ENCODE results near the gene TMEM109. TPM values are rescaled to one million over a fixed set of nuclear protein-coding genes. Genes with fewer than 3 reads are reported as not detected.

Gene TMEM109
- total and polyA plus RNA-seq, 2 of the 13 experiments (the other 11 are each of a cell fraction or from before 2014, with no cell fraction given): 7.7 to 18.0 TPM

DNA sequence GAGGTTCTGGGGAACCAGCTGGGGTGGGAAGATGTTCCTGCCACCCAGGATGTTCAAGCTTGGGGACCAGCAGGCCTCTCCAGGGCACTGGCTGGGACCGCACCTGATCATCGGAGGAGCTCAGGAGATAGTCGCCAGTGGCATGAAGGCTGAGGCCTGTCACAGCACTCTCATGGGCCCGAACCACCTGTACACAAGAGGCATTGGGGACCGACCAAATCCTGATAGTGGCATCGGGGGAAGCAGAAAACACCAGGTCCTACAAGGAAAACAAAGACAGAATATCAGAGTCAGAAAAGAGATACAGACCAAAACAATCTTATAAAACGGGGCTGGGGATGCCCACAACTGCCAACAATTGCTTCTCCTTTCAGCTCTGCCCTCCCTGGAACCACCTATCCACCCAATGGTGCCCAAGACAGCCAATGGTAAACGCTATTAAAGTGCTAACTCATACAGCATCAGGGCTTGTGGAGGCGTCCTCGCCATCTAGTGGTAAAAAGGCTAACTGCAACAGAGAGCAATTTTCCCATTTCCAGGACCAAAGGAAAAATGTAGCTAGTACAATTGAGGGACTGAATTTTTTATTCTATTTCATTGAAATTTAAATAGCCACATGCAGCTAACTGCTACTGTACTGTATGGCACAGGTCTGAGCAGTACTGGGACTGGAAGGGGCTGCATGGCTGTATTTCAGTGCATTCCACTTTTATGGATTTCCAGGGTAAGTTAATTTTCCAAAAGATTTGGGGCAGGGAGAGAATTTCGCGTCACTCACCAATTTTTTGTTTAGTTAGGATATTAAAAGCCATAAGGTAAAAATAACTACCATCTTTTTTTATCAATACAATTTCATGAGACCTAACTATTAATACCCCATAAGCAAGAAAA lies 14.7 kb upstream of the TMEM109 start:
- no peak overlapping the region for H3K9ac ChIP-seq (ENCODE audit: insufficient read depth, low read depth, low read length)
- WGBS (ENCODE audit: low lambda C conversion rate): 68% methylated on average over 12 of the region's 12 CpGs
- BruUV-seq (replicated peaks): no TSS peak
- no peaks in the 10 kb centered on the region for H3K9me3 ChIP-seq (ENCODE audit: low read length)
- intact Hi-C loops (cut with micrococcal nuclease; ENCODE audit: unreplicated experiment) (loop anchor here (1.0 kb wide), 2 partner anchors 68 to 274 kb away; no protein-coding TSS in a partner anchor), in situ Hi-C loops (cut with HindIII; ENCODE audit: extremely low pct_ligation_motif_present, low pct_unique_long_range_greater_than_20kb) (no loop called here)
- ATAC-seq (peak; percentile 83), FAIRE-seq (peak; percentile 85), DNase-seq (ENCODE audit: low spot score) (peak; percentile 56)
- no peaks in the 10 kb centered on the region for H3K27me3 ChIP-seq (ENCODE audit: control insufficient read depth in 1 of 2, insufficient read depth in 2 of 2, low read length in 2 of 2)
- peaks cover 43 to 87% of the 10 kb centered on the region in 2 experiments for H3K36me3 ChIP-seq (replicated peaks in 1 of 2; ENCODE audit: control insufficient read depth in 1 of 2, insufficient read depth in 2 of 2, low read length in 2 of 2)
- no peak overlapping the region for H3K4me2 ChIP-seq (ENCODE audit: low read depth, low read length)
- H3K4me1 ChIP-seq (ENCODE audit: insufficient read depth, low read length): peaks cover 8% of the 10 kb centered on the region
- POLR2A ChIA-PET: interaction anchor here (1.4 kb wide), 1 partner anchor 12 kb away, joined by 8 read pairs; no protein-coding TSS in a partner anchor
- H4K20me1 ChIP-seq (ENCODE audit: insufficient read depth, low read length): peaks cover 9% of the 10 kb centered on the region
- H3K79me2 ChIP-seq (ENCODE audit: insufficient read depth, low read length): peaks cover 16% of the 10 kb centered on the region
- H3K4me3 ChIP-seq (replicated peaks in 1 of 3; ENCODE audit: insufficient read depth in 1 of 3, low read depth in 2 of 3, low read length in 3 of 3): no peak overlapping the region
- TF ChIP-seq MAFF (IDR thresholded peaks at IDR 0.05; ENCODE audit: low read depth, low read length) (0 out of 2 replicates have a peak, but pooled peaks have one; percentile 5), SP4 (CRISPR knock-in tag; IDR thresholded peaks at IDR 0.05) (no peak), RXRB (CRISPR knock-in tag; IDR thresholded peaks at IDR 0.05; ENCODE audit: borderline replicate concordance) (peak; percentile 7; the same call in 1 of the 2 replicates), POLR2A (IDR thresholded peaks at IDR 0.05; ENCODE audit: insufficient read depth in 1 of 2, low read depth in 2 of 2, low read length in 2 of 2) (0 out of 4 replicates have a peak, but pooled peaks of 1 of the 2 experiments have one; percentile 22), SMC3 (IDR thresholded peaks at IDR 0.05; ENCODE audit: low read length) (peak; percentile 82), STAG1 (CRISPR knock-in tag; IDR thresholded peaks at IDR 0.05) (peak; percentile 71), RAD21 (CRISPR knock-in tag; IDR thresholded peaks at IDR 0.05) (peak; percentile 51), ZSCAN31 (CRISPR knock-in tag; IDR thresholded peaks at IDR 0.05; ENCODE audit: low read depth) (no peak), ZNF101 (CRISPR knock-in tag; IDR thresholded peaks at IDR 0.05; ENCODE audit: borderline replicate concordance, low read depth) (no peak), NFE2 (CRISPR knock-in tag; IDR thresholded peaks at IDR 0.05) (peak; percentile 52; the same call in 1 of the 2 replicates), TEAD3 (CRISPR knock-in tag; optimal IDR thresholded peaks at IDR 0.05; ENCODE audit: borderline replicate concordance) (peak; percentile 24), NFATC3 (CRISPR knock-in tag; IDR thresholded peaks at IDR 0.05) (no peak)
- TF ChIP-seq, protein P1, sequence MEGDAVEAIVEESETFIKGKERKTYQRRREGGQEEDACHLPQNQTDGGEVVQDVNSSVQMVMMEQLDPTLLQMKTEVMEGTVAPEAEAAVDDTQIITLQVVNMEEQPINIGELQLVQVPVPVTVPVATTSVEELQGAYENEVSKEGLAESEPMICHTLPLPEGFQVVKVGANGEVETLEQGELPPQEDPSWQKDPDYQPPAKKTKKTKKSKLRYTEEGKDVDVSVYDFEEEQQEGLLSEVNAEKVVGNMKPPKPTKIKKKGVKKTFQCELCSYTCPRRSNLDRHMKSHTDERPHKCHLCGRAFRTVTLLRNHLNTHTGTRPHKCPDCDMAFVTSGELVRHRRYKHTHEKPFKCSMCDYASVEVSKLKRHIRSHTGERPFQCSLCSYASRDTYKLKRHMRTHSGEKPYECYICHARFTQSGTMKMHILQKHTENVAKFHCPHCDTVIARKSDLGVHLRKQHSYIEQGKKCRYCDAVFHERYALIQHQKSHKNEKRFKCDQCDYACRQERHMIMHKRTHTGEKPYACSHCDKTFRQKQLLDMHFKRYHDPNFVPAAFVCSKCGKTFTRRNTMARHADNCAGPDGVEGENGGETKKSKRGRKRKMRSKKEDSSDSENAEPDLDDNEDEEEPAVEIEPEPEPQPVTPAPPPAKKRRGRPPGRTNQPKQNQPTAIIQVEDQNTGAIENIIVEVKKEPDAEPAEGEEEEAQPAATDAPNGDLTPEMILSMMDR (CRISPR knock-in tag; IDR thresholded peaks at IDR 0.05): peak; percentile 86
- TF ChIP-seq, protein P2, sequence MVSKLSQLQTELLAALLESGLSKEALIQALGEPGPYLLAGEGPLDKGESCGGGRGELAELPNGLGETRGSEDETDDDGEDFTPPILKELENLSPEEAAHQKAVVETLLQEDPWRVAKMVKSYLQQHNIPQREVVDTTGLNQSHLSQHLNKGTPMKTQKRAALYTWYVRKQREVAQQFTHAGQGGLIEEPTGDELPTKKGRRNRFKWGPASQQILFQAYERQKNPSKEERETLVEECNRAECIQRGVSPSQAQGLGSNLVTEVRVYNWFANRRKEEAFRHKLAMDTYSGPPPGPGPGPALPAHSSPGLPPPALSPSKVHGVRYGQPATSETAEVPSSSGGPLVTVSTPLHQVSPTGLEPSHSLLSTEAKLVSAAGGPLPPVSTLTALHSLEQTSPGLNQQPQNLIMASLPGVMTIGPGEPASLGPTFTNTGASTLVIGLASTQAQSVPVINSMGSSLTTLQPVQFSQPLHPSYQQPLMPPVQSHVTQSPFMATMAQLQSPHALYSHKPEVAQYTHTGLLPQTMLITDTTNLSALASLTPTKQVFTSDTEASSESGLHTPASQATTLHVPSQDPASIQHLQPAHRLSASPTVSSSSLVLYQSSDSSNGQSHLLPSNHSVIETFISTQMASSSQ (IDR thresholded peaks at IDR 0.05; ENCODE audit: low read depth): no peak
- TF ChIP-seq, protein P2 (CRISPR knock-in tag; IDR thresholded peaks at IDR 0.05; ENCODE audit: borderline replicate concordance): no peak
- no peak overlapping the region for H2AFZ ChIP-seq (ENCODE audit: low read length)
- CTCF ChIA-PET (ENCODE audit: low intra/inter-chr PET ratio, low total read pairs): interaction anchor here (1.1 to 2.9 kb wide), 3 partner anchors 11 to 124 kb away, joined by 4 to 20 read pairs (median 7); no protein-coding TSS in a partner anchor
- H3K27ac ChIP-seq (ENCODE audit: extremely low read length, insufficient read depth, low read length): no peak overlapping the region
